ENCODE results near the gene DTNBP1.
"Not testable (repeated sequence)": the region's sequence is repeated elsewhere in the genome, so short reads cannot be mapped to it uniquely, and the experiment has no call there.

Gene DTNBP1

GRCh38 chr6:15555101-15556038, 107.5 kb downstream of the DTNBP1 start:
- no peak for DNase-seq

- no peak for DNase-seq
These were observed 108.1 kb downstream of the DTNBP1 start for GRCh38 chr6:15554728-15555100.

- DNase-seq, result no peak
These were observed 109.0 kb downstream of the DTNBP1 start for GRCh38 chr6:15553736-15554294.

GRCh38 chr6:15553031-15553430, 109.8 kb downstream of the DTNBP1 start:
- peak; percentile 15 for DNase-seq

- peak; percentile 85 for DNase-seq
These were observed 111.0 kb downstream of the DTNBP1 start for GRCh38 chr6:15551798-15552197.

- no peak for DNase-seq
These were observed 111.6 kb downstream of the DTNBP1 start for GRCh38 chr6:15551262-15551661.

- DNase-seq, result no peak
These were observed 112.2 kb downstream of the DTNBP1 start for GRCh38 chr6:15550546-15551123.

GRCh38 chr6:15549371-15549770, 113.5 kb downstream of the DTNBP1 start:
- DNase-seq, result no peak

- peak; percentile 47 for DNase-seq
These were observed 115.4 kb downstream of the DTNBP1 start for GRCh38 chr6:15547400-15547799.

GRCh38 chr6:15546591-15546990, 116.2 kb downstream of the DTNBP1 start:
- no peak for DNase-seq

- DNase-seq, result no peak
These were observed 118.4 kb downstream of the DTNBP1 start for GRCh38 chr6:15544321-15544900.

- not testable (repeated sequence) for DNase-seq
These were observed 119.4 kb downstream of the DTNBP1 start for GRCh38 chr6:15543332-15543917.

- DNase-seq, result no peak
These were observed 123.0 kb downstream of the DTNBP1 start for GRCh38 chr6:15539722-15540270.

- no peak for DNase-seq
These were observed 123.9 kb downstream of the DTNBP1 start for GRCh38 chr6:15538766-15539495.

GRCh38 chr6:15538106-15538505, 124.7 kb downstream of the DTNBP1 start:
- no peak for DNase-seq

GRCh38 chr6:15536198-15536955, 126.5 kb downstream of the DTNBP1 start:
- no peak for DNase-seq

- DNase-seq, result no peak
These were observed 127.2 kb downstream of the DTNBP1 start for GRCh38 chr6:15535495-15536197.

- no peak for DNase-seq
These were observed 127.9 kb downstream of the DTNBP1 start for GRCh38 chr6:15534974-15535373.

GRCh38 chr6:15533379-15534026, 129.3 kb downstream of the DTNBP1 start:
- no peak for DNase-seq

GRCh38 chr6:15531973-15532372, 130.9 kb downstream of the DTNBP1 start:
- no peak for DNase-seq

All from NCI-H69 (cell line).